HG03103 (cell line): ENCODE results near the gene WRAP53.

Source experiments
- ATAC-seq: cut with Tn5 transposase; IDR thresholded peaks from one replicate; pipeline ENCODE4 v1.9.1; 2021; ENCODE audit warnings: low read depth; ENCODE audit not compliant: unreplicated experiment

The WRAP53 gene

DNA sequence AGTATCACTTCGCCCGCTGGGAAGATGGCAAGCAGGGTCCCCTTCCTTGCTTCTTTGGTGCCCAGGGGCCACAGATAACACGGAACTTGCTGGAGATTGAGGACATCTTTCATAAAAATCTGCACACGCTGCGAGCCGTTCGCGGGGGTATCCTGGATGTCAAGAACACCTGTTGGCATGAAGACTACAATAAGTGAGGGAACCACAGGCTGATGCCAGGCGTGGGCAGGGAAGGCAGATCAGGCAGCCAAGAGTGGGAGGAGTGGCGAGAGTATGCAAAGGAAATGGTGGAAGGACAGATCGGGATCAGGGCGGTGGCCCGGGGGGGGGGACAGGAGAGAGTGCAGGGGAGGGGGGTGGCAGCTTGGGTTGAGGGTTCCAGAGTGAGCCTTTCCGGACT is 51.5 kb downstream of the WRAP53 start:
- no peak for ATAC-seq

DNA sequence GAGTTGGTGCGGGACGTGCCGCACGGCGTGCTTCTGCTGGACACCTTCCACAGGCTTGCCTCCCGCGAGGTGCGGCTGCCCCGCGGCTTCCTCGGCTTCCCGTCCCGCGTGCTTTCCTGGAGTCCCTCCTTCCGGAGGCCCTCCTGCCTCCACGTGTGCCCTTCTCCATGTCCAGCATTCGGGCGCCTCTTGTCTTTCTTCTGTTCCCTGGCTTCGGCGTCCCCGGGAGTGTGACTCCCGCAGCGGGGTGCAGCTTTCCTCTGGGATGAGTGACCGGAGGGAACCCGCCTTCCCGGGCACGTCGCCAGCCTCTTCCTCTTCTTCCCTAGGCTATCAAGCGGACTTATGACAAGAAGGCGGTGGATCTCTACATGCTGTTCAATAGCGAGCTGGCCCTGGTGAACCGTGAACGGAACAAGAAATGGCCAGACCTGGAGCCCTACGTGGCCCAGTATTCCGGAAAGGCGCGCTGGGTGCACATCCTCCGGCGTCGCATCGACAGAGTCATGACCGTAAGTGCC is 52.3 kb downstream of the WRAP53 start:
- no peak for ATAC-seq

DNA sequence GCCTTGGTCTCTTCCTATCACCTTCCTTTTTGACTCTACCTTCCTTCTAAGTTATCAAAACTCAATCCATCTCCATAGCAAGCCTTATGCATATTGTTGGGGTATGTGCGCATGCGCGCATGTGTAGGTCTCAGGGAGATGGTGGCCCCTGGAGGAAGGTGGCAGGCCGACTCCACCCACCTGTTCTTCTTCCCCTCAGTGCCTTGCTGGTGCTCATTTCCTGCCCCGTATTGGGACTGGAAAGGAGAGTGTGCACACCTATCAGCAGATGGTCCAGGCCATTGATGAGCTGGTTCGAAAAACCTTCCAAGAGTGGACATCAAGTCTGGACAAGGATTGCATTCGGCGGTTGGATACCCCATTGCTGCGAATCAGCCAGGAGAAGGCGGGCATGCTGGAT is 54.5 kb downstream of the WRAP53 start:
- no peak for ATAC-seq

GRCh38 chr17:7744416-7744815 is 56.1 kb downstream of the WRAP53 start:
- no peak for ATAC-seq

- ATAC-seq, result no peak
Observed at GRCh38 chr17:7745748-7746470, 57.6 kb downstream of the WRAP53 start.

- ATAC-seq, result no peak
Observed at GRCh38 chr17:7747635-7748071, 59.4 kb downstream of the WRAP53 start.

- no peak for ATAC-seq
Observed at GRCh38 chr17:7748076-7748775, 59.9 kb downstream of the WRAP53 start.

GRCh38 chr17:7750321-7750821 is 62.1 kb downstream of the WRAP53 start:
- ATAC-seq, result no peak
